GDM1 (cell line): Measurements from ENCODE around the gene EHMT1.

Source experiments
- DNase-seq: peaks from one replicate; lab custom pipeline; 2025; lab: John Stamatoyannopoulos, UW

Gene EHMT1

DNA sequence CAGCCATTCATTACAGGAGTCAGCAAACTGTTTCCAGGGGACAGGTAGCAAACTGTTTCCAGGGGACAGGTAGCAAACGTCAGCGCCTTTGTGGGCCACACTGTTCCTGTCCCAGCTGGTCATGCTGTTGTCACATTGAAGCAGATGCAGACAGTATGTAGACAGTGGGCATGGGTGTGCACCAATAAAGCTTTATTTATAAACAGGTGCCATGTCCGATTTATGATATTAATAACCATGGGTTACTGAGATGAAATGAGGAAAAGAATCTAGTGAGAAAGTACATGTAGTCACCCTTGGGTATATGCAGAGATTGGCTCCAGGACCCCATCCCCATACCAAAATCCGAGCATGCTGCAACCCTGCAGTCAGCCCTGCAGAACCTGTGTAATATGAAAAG lies 122.5 kb downstream of the EHMT1 start:
- DNase-seq = no peak

DNA sequence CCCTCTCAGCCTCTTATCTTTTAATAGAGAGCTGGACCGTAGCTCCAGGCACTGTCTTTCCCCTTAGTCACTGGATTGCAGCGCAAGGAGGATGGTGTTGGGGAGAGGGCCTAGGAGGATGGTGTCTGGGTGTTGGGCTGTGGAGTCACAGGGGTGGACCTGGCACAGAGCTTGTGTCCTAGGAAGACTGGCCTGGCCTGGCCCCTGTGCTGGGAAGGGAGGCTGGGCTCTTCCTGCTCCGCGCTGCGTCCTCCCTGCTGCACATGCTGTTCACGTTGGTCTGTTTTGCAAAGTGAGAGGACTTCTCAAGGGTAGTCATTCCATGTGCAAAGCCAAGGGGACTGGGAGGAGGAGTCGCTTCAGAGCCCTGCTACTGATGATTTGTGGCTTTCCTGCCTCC lies 123.9 kb downstream of the EHMT1 start:
- no peak for DNase-seq

DNA sequence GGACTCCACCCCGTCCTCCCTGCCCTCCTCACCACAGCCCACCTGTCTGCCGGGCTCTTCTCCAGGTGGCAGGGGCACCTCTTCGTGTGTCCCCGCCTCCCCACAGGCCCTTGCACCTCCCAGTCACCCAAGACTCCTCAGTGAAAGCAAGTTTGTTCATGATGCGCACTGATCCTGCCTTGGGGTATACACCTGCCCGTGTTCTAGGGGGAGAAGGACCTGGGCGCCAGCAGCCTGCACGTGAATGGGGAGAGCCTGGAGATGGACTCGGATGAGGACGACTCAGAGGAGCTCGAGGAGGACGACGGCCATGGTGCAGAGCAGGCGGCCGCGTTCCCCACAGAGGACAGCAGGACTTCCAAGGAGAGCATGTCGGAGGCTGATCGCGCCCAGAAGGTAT lies 124.9 kb downstream of the EHMT1 start:
- DNase-seq = no peak

DNA sequence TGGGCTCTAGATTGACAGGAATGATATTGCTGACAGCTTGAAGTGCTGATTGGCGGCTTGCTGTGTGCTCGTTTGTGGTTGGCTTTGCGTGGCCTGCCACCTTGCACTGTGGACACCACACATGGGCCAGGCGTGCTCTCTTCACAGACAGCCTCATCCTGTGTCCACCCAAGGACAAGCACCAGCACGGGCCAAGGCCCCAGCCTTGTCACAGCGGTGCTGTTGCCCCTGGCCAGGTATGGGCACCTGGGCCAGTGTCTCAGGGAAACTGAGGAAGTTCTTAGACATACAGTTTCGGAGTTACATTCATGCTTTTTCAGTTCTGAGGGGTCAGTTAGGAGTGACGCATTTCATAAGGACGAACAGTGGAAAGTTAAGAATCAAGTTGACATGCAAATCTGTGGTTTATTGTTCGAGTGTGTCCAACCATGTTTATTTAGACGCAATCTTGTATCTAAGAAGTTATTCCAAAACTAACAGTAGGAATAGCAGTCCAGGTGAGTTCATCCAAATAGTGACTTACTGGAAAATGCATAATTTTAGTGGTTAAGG lies 125.9 kb downstream of the EHMT1 start:
- DNase-seq = no peak

DNA sequence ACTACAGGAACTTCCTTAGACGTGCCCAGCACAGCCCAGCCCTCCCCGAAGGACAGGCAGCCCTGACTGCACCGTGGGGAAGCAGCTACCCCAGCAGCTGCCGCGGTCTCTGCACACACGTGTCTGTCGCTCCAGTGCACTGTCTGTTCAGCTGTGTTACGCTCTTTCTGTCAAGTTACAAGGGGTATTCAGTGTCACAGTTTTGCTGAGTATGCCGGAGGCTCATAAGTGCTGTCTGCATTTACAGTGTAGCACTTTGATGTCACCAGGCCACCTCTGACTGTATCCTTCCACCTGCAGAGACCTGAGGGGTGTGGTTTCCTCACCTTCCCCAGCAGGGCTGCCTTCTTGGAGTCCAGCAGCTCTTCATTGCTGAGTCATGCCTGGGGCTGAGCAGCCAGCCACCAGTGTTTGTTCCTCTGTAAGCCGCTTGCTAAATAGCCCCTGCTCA lies 126.8 kb downstream of the EHMT1 start:
- no peak for DNase-seq

DNA sequence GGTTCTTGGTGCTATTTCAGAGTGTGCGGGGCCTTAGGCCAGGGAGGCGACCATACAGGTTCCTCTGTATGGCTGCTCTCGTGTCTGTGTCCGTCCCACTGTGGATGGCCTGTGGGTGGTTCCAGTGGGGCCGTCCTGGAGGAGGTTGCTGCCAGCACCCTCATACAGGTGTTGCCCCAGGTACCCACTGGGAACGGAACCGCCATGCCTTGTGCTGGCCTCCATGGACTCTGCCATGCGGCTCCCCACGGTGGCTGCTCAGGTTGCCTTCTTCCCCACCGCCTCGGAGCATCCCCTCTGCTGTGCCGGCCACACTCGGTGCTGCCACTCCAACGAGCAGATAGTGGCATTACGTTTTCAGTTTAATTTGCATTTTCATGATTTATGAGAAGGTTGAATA lies 129.5 kb downstream of the EHMT1 start:
- no peak for DNase-seq

DNA sequence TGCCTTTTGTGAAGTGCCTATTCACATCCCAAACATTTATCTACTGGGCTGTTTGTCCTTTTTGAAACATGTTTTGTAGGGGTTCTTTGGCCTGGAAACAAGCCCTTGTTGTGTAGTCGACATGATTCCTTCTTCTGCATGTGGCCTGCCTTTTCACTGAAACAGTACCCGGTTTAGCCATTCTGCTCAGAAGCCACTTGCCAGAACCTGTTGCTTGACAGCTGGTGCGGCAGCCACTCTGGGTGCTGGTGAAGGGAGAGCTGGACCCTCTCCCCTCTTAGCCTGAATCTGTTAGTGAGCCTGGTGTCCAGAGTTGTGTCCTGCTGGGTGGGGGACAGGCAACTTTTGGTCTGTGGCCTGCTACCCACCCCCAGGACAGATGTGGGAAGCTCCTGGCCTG lies 129.9 kb downstream of the EHMT1 start:
- DNase-seq = no peak

DNA sequence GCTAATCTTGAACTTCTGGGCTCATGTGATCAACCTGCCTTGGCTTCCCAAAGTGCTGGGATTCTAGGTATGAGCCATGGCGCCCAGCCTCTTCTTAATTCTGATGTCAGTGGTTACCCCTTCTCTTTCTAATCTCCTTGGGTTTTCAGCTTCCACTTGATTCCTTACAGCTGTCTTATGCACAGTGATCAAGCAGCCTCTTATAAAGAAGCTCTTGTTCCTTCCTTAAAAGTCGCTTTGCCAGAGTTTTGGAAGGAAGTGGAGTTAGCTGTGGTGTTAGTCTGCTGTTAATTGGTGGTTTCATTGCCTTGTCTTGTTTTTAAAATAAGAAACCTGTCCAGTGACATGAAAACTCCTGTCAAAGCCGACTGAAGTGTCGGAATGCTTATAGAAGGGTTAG lies 130.7 kb downstream of the EHMT1 start:
- DNase-seq = no peak

DNA sequence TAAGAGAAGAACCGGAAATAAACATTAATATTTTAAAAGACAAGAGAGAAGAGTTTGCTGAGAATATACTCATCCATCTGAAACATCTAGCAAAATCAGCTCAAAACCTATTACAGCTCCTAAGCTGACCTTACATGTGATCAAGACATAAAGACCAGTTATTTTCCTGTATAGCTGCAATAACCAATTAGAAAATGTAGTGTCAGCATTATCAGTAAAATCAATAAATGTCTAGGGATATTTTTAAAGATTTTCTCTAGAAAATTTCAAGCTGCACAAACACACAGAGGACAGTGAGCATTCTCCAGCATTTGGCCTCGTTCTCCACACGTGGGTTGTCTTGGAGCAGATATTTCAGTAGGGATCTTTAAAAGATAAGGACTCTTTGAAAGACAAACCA lies 131.2 kb downstream of the EHMT1 start:
- DNase-seq = no peak

DNA sequence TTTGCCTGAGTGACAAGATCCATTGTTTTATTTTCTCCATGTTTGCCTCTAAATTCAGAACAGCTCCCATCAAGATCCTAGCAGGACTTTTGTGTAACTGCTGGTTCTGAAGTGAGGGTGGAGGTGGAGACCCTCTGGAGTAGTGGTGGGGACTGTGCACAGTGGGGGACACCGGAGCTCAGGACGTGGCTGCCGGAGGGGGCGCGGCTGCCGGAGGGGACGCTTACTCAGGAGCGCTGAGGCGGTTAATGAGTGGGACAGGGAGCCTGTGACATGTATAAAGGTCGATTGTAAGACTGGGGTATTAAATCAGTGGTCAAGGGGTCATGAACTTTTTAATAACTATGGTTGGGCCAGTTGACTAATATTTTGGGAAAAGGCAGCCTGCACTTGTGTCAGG lies 131.8 kb downstream of the EHMT1 start:
- DNase-seq = no peak

DNA sequence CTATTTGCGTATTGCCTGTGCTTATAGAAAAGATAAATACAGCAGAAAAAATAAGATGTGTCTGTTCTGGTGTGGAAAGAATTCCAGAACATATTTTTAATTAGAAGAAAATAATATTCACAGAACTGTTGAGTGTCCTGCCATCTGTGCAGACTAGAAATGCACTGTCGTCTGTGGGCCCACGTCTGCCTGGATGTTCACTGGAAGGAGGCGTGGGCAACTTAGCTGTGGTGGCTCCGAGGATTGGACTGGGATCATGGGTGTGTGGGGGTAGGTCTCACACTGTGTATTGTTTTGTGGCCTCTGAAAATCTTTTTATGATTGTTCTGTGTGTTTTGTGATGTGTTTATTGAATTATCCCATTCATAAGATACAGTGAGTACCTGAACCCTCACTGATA lies 132.8 kb downstream of the EHMT1 start:
- no peak for DNase-seq

DNA sequence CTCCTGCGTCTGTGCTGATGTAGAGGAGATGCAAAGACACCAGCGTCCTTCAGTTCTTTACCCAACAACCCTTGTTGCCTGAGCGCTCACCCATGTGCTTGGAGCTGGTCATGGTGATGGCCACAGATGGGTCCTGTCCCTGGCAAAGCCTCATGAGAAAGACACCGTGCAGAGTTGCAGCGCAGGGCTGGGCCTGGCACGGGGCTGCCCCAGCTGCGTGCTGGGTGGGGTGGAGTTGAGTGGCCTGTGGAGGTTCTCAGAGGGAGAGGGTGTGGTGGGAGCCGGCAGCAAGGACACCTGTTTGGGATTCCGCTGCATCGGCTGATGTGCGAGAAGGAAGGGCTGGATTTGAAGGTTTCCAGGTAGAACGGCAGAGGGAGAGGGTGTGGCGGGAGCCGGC lies 133.6 kb downstream of the EHMT1 start:
- no peak for DNase-seq

DNA sequence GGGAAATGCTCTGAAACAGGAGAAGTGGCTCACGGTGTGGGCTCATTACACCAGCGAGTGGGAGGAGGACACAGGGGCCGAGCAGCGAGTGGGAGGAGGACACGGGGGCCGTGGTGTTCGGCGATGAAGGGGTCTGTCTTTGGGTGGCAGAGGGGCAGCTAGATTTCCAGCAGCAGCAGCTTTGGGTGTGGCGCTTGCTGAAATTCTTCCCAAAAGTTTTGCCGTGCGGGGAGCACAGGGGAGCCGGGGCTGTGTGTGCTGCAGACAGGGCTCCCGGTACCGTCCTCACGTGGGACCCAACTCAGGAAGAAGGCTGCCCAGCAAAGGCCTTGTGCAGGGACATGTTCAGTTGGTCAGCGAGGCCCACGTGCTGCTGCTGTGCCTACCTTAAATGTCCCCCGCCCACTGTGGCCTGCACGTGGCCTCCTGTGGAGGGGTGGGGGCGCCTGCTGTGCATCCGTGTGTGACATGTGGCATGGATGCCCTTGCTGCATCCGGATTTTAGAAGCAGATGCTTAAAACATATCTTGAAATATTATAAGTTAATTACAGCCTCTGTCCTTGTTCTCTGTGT lies 134.5 kb downstream of the EHMT1 start:
- no peak for DNase-seq

DNA sequence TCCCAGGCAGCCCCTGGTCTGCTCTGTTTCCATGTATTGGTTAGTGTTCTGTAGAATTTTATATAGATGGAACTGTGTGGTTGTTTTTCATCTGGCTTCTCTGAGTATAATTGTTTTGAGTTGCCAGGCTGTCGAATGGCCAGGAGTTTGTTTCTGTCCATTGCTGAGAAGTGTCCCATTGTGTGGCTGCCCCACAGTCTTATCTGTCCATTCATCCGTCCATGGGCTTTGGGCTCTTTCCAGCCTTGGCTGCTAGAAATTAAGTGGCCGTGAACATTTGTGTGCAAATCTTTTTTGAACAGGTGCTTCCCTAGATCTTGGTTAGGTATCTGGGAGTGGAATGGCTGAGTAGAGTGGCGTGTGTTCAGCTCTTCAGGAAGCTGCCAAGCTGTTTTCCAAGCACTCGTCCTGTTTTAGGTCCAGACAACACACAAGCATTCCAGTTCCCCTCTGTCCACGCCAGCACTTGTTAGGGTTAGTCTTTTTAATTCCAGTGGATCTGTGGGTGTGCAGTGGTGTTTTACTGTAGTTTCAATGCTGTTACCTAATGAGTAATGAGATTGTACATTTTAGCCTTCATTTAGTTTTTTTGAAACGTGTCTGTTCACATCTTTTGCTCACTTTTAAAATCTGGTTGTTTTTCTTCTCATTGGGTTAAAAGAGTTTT lies 136.6 kb downstream of the EHMT1 start:
- no peak for DNase-seq

DNA sequence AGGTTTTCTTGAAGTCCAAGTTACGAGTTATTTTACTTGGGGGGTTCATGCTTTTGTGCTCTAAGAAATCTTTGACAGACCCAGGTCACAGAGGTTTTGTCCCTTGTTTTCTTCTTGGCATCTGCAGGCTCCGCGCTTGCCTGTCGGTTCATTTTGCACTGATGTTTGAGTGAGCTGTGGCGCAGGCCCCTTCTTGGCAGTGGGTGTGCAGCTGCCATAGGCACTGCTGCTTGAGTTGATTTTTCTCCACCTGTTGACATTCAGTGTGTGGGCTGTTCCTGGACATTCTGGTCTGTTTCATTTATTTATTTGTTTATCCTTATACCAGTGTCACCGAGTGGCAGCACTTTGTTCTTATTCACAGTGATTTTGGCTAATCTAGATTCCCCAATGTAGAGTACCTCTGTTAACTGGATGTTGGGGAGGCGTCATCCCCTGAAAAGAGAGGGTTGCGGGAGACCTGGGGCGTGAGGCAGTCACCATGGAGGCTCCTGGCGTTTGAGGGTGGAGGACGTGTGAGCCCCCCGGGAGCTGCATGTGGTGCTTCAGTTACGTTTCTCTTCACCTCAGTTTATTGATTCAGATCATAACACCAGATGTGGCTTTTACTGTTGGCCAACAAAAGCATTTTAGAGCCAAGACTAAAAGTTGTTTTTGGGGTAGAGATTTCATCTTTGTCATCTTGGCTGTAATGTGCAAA lies 137.4 kb downstream of the EHMT1 start:
- DNase-seq = no peak

DNA sequence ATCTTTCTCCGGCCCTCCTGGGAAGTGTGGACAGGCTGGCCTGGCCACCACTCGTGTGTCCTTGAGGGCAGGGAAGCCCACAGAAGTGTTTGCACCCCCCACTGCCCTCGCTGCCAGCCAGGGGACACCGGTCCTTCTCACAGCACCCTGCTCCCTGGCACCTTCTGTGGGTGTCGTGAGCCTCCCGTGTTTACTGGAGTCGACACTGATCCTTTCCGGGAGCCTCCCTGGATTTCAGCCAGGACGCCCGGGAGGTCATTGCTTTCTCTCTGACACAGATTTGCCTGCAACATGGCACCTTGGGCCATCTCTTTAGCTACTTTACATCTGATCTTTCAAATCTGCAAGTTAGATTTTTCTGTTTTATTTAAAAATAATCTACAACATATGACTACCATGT lies 138.3 kb downstream of the EHMT1 start:
- no peak for DNase-seq

DNA sequence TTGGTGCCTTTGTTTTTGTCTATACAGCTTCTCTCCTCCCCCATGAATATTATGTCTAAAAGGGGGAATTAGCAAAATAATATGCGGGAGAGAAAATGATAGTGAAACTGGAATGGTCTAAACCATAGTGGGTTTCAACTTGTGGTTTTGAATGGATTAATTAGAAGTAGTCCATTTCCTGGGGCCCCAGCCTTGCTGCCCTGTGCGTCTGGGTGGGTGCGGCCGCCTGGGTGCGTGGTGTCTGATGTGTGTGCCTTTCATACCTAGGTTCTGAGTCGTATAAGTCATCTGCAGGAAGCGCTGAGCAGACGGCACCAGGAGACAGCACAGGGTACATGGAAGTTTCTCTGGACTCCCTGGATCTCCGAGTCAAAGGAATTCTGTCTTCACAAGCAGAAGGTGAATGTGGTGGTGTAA lies 138.8 kb downstream of the EHMT1 start:
- no peak for DNase-seq

DNA sequence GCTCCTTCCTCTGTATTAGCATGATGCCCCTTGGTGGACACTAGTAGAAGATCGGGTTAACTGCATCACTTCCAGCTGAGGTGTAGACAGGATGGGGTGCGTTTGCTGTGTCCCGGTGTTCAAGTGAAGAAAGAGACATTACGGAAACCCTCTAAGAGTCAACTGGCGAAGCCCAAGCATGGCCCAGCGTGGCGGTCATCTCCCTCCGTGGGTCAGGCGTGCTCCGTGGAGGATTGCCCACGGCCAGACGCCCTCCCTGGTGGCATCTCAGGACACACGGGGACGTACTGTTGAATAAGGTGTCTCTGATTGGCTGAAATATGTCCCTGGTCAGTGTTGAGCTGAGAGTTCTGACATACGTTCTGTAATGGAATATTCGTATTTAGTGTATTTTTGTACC lies 139.3 kb downstream of the EHMT1 start:
- no peak for DNase-seq

DNA sequence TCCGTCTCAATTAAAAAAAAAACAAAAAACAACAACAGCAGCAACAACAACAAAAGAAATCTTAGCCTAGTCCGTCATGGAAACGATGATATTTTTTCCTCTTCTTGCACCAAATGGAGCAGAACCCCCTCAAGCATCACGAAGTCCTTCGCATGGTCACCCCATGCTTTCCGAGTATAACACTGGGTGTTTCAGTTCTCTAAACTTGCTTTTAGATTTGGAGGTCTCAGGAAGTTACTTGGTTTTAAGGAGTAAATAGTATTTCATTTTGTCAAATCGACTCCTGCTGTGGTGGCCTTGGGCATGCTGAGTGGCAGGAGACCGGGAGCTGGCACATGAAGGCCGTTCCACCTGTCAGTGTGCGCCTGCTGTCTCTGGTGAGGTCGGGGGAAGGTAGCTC lies 140.3 kb downstream of the EHMT1 start:
- DNase-seq = no peak

DNA sequence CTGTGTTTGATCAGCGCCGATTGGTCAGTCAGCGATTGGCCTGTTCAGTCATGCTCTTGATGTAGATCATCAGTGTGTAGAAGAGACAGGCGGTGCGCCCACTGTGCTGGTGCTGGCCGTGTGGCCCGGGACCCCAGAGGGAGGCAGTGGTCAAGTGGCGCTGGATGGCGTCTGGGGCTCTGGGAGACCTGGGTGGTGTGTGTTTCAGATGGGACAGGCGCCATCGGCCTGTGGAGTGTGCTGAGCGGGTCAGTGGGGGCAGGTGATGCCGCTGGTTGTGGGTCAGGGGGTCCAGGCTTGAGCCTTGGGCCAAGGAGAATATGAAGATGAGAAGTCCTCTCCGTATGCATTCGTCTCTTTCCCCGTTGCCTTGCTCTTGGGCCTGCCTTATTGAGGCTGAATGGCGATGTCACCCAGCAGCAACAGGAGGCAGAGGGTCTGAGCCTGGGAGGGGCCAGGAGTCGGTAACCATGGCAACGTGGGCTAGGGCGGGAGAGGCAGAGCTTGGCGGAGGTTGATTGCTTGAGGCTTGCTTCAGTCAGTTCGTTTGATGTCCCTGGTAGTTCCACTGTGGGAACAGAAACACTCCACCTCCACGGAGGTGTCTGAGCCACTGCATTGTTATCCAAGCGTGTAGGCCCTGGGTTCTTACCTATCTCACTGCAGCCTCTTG lies 141.0 kb downstream of the EHMT1 start:
- DNase-seq = no peak

DNA sequence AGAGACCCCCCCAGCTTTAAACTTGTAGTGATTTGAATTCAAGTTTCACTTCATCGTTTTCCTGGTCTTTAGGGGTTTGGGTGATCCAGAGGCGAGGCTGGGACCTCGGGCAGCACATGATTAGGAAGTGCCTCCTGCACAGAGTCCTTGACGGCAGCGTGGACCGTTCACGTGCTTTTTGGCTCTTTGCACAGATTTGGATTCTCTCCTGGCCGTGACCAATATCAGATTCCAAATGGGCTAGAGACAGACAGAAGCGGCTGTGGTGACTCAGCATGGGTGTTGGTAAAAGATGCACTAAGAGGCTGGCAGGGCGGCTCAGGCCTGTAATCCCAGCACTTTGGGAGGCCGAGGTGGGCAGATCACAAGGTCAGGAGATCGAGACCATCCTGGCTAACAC lies 141.6 kb downstream of the EHMT1 start:
- no peak for DNase-seq

DNA sequence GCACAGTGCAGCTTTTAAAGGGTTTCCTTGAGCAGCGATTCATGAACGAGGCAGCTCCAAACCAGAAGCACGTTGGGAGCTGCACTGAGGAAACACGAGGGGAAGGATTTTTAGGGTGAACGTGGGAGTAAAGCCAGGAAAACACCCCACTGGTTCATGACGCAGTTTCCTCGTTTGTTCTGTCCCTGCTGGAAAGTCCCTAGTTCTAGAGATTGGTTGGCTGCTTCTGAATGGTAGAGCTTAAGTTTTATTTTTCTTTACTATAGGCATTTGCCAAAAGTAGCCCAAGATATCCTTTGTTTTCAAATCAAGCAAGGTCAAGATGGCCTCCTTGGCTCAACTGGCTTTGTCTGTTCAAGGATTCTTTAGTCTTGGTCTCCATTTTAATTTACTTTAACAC lies 142.2 kb downstream of the EHMT1 start:
- DNase-seq = no peak

DNA sequence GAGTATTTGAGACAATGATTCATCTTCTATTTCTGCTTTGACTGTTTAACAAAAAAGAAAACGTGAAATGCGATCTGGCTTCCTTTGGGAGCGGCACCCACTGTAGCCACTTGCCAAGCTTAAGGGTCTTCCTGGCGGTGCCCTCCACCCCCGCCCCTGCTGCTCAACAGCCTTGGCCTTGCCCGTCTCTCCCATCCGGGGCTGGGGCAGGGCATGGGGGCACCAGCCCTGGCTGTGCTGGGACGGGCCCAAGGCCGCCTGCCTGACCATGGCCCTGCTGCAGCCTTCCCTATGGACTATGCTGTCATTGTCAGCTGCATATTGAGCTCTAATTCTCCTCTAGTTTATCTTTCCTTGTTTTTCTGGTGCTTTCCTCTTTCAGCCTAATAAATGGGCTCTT lies 143.0 kb downstream of the EHMT1 start:
- DNase-seq = no peak
